HG02981 (cell line): Measurements from ENCODE around the gene DHX34.
"Not testable (repeated sequence)": the region's sequence is repeated elsewhere in the genome, so short reads cannot be mapped to it uniquely, and the experiment has no call there.

Experiments
- ATAC-seq: cut with Tn5 transposase; IDR thresholded peaks from one replicate; pipeline ENCODE4 v1.9.1; 2021; ENCODE audit warnings: mild to moderate bottlenecking, moderate library complexity; ENCODE audit not compliant: unreplicated experiment

Gene DHX34

GRCh38 chr19:47362321-47362720 is 13.2 kb downstream of the DHX34 start:
- no peak for ATAC-seq

GRCh38 chr19:47363758-47364531 is 14.8 kb downstream of the DHX34 start:
- no peak for ATAC-seq

DNA sequence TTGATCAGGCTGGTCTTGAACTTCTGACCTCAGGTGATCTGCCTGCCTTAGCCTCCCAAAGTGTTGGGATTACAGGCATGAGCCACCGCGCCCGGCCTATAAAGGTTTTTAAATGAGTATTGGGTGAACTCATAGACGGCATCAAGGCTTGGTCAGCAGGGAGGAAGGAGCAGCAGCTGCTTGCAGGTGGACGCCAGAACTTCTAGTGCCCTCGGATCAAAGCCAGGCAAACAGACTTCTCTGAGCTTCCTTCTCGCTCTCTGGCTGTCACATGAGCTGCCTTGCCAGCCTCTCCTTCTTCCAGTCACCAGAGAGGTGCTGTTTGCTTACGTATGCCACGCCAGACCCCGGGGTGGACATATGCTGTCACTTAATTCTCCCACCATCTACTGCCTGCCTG is 16.3 kb downstream of the DHX34 start:
- ATAC-seq = not testable (repeated sequence)

DNA sequence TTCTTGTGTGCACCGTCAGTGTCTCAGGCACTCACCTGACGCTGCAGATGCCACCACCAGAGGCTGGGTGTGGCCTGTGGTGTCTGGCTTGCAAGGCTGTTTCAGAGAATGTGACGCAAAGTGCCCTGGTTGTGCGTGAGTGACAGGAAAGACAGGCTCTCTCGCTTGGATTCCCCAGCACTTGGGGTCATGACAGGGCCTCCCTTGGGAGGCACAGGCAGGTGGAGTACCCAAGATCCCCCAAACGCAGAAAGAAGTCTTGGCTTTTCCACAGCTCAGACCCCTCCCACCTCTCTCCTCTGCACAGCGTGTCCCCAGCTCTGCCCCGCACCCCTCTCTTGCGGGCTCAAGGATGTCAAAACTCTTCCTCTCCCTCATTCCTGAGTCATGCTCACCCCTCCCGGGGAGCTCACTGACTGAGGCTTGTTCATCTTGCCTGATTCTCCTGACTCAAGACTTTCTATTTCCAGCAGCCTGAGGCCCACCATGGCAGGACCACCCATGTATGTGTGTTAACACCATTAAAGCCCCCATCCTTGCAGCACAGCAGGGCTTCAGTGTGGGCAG is 21.0 kb downstream of the DHX34 start:
- ATAC-seq = no peak

DNA sequence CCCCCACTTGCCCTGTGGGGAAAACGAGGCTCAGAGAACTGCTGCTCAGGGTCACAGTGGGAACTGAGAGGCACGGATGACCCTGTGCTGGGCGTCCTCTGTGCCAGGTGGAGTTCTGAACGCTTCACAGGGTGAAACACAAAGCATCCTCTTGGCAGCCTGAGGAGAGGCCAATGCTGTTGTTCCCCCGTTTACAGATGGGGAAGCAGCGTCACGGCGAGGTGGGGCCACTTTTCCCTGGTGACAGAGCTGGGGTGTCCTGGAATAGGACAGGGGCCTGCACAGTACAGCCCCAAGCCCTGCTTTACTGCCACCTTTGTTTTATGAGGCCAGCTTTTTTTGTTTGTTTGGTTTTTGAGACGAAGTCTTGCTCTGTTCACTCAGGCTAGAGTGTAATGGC is 22.1 kb downstream of the DHX34 start:
- ATAC-seq = no peak

- no peak for ATAC-seq
Observed at GRCh38 chr19:47372603-47373002, 23.5 kb downstream of the DHX34 start.

- ATAC-seq = no peak
Observed at GRCh38 chr19:47373246-47374240, 24.4 kb downstream of the DHX34 start.

GRCh38 chr19:47374876-47375693 is 26.0 kb downstream of the DHX34 start:
- no peak for ATAC-seq

DNA sequence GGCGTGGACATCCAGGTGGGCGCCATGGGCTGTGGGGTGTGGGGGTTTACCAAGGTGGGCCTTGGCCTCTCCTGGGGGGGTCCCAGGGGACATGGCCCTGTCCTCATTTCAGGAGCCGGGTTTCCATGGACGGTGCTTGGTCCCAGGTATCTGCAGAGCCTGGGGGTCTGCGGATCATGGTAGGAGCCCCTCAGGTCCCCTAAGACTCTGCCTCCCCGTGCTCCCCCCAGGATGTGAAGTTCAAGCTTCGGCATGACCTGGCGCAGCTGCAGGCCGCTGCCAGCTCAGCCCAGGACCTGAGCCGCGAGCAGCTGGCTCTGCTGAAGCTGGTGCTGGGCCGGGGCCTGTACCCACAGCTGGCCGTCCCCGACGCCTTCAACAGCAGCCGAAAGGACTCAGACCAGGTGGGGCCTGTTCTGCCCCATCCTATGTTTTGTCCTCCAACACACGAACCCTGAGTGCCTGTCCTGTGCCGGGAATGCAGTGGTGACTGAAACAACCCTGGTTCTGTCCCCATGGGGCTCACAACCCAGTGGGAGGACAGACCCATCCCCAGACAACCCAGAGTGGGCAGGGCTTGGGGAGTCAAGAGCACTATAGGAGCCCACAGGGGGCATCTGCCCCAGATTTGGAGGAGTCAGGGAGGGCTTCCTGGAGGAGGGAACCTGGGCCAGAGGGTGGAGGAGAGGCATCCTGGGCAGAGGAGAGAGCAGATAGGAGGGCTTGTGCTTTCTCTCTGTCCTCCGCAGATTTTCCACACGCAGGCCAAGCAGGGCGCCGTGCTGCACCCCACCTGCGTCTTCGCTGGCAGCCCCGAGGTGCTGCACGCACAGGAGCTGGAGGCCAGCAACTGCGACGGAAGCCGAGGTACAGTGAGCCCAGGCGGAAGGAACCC is 26.8 kb downstream of the DHX34 start:
- ATAC-seq = no peak

DNA sequence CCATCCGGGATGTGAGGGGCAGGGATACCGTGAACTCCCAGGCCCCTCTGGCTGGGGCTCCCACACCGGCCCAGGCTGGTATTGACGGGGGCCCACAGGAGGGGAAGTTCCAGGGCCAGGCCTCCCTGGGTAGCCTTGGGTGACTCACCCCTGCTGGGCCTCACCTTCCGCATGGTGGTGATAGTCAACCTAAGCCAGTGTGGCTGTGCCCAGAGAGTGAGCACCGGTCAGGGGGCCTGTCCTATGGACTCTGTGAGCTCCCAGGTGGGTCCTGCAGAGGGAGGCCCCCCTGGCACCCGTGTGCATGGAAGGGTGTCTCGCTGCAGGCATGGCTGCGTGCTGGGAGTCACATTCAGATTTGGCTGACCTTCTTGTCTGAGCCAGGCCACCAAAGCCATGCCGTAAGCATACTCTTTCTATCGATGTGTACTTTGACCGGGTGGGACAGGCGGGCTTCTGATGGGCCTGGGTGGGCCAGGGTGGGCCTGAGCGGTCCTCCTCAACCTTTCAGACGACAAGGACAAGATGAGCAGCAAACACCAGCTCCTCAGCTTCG is 27.6 kb downstream of the DHX34 start:
- no peak for ATAC-seq

DNA sequence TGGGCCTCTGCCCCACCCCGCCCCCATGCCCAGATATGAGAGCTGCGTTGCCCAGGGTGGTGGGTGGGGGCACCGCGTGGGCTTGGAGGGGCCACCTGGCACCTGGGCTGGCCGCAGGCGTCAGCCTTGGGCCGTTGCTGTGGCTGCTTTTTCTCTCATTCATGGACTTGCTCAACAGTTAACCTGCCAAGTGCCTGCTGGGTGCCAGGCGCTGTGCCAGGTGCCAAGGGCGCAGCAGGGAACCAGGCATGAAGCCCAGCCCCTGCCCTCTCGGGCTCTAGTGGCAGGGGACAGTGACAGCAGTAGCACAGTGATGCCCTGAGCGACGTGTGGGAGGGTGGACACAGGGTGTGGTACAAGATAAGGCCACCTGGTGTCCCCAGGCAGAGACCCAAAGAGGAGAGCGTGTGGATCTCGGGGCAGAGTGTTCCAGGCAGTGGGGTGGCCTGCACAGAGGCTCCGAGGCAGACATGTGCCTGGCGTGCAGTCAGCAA is 28.1 kb downstream of the DHX34 start:
- ATAC-seq = no peak

DNA sequence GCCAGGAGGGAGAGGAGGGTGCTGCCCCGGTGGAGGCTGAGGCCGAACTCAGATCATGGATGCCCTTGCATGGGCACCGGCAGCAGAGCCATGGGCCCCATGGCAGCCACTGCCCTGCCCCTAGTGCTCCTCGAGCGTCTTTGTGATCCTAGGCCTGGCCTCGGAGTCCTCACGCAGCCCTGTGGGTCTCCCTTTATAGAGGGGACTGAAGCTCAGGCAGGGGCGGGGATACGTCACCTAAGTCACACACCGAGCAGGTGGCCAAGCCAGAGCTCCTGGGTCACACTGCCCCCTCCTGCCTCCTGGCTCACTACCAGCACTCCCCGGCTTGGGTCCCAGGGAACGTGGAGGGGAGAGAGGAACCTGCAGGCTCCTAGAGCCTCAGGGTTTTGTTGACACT is 28.7 kb downstream of the DHX34 start:
- no peak for ATAC-seq

DNA sequence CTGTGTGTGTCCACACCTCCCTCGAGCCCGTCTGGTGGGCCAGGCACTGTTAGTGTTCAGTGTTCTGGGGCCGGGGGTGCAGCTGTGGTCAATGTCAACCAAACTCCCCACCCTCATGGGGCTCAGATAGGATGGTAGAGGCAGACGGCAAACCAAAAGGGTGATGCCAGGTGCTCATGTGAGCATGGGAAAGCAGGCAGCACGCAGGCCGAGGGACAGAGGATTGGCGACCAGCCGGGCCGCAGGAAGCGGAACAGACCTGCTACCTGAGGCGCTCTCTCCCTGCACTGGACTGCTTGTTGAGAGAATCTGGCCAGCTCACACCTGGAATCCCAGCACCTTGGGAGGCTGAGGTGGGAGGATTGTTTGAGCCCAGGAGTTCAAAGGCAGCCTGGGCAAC is 29.1 kb downstream of the DHX34 start:
- no peak for ATAC-seq

DNA sequence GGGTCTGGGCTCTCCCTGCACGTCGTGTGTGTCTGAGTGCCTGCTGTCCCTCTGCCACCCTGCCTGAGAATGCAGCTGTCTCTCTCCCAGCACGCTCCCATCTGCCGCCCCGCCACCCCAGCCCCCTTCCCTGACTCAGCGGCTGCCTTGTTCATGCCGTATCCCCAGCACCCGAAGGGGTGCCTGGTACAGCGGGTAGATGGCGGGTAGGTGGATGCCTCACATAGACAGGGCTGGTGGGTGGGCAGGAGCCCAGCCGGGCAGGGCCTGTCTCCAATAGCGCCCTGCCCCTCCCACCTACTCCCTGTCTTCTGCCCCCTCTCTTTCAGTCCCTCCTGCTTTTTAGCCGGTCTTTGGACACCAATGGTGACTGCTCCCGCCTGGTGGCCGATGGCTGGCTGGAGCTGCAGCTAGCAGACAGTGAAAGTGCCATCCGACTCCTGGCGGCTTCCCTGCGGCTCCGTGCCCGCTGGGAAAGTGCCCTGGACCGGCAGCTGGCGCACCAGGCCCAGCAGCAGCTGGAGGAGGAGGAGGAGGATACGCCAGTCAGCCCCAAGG is 30.3 kb downstream of the DHX34 start:
- ATAC-seq = no peak

GRCh38 chr19:47380559-47380958 is 31.4 kb downstream of the DHX34 start:
- ATAC-seq = no peak

- no peak for ATAC-seq
Observed at GRCh38 chr19:47381121-47381520, 32.0 kb downstream of the DHX34 start.

DNA sequence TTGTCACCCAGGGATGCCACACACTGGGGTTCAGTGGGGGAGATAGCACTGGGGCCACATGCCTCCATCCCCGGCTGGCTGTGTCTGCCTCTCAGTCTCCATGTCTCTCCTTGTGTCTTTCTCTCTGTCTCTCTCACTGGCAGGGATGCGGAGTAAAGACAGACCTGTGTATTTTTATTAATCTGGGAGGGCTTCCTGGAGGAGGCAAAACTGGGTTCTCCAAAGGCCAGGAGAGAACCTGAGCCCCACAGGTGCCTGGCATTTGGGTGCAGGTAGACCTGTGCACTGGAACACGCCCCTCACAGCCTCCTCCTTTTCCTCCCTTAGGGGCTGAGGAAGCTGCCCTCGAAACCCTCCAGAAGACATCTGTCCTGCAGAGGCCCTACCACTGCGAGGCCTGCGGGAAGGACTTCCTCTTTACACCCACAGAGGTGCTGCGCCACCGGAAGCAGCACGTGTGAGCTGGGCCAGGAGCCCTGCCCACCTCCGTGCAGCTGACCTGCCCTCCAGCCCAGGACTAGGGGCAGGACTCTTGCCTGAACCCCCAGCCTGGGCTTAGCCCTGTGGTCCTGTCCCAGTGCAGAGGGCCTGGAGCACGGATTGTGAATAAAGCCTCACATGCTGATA is 32.7 kb downstream of the DHX34 start:
- ATAC-seq = no peak

DNA sequence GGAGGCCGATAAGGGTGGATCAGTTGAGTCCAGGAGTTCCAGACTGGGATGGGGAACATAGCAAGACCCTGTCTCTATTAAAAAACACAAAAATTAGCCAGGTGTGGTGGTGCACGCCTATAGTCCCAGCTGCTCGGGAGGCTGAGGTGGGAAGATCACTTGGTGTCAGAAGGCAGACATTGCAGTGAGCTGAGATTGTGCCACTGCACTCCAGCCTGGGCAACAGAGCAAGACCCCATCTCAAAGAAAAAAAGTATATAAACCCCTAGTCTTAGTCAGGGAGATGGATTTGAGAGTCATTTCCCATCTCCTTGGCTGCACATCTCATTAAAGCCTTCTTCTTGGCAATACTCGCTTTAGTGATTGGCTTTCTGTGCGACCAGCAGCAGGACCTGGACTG is 34.8 kb downstream of the DHX34 start:
- not testable (repeated sequence) for ATAC-seq
